Measurements from ENCODE around the gene TFAP2C.
"Not testable (repeated sequence)": the region's sequence is repeated elsewhere in the genome, so short reads cannot be mapped to it uniquely, and the experiment has no call there.

TFAP2C gene

GRCh38 chr20:56657879-56658278 is 28.8 kb downstream of the TFAP2C start:
- no peak for DNase-seq

- DNase-seq: not testable (repeated sequence)
Observed at GRCh38 chr20:56658341-56658947, 29.3 kb downstream of the TFAP2C start.

GRCh38 chr20:56663660-56664059 is 34.6 kb downstream of the TFAP2C start:
- no peak for DNase-seq

GRCh38 chr20:56664796-56665195 is 35.7 kb downstream of the TFAP2C start:
- DNase-seq: no peak

GRCh38 chr20:56665806-56666205 is 36.7 kb downstream of the TFAP2C start:
- no peak for DNase-seq

- DNase-seq: no peak
Observed at GRCh38 chr20:56673450-56673849, 44.3 kb downstream of the TFAP2C start.

GRCh38 chr20:56676001-56676400 is 46.9 kb downstream of the TFAP2C start:
- no peak for DNase-seq

GRCh38 chr20:56676679-56677078 is 47.6 kb downstream of the TFAP2C start:
- no peak for DNase-seq

GRCh38 chr20:56683077-56683865 is 54.2 kb downstream of the TFAP2C start:
- DNase-seq: no peak

- no peak for DNase-seq
Observed at GRCh38 chr20:56685879-56686278, 56.8 kb downstream of the TFAP2C start.

- DNase-seq: no peak
Observed at GRCh38 chr20:56687061-56687460, 58.0 kb downstream of the TFAP2C start.

GRCh38 chr20:56688106-56688505 is 59.0 kb downstream of the TFAP2C start:
- DNase-seq: no peak
